Activated CD4-positive, alpha-beta T cell treated with anti-CD3 and anti-CD28 coated beads for 24 hours (primary cell): ENCODE data around the gene AKNA.

Experiments used
- DNase-seq, 2 donors: peaks; one replicate each; pipeline ENCODE4 v3.0.0-alpha.2; 2020; ENCODE audit warnings: low read depth in 2 of 2

The AKNA gene

GRCh38 chr9:114363424-114363823 lies 24.4 kb downstream of the AKNA start:
- no peak for DNase-seq

- DNase-seq: no peak
Observed at GRCh38 chr9:114362394-114362793, 25.4 kb downstream of the AKNA start.

GRCh38 chr9:114361542-114361941 lies 26.2 kb downstream of the AKNA start:
- DNase-seq: no peak

GRCh38 chr9:114359801-114360200 lies 28.0 kb downstream of the AKNA start:
- DNase-seq: no peak

- no peak for DNase-seq
Observed at GRCh38 chr9:114357911-114358328, 29.9 kb downstream of the AKNA start.

- no peak for DNase-seq
Observed at GRCh38 chr9:114357360-114357759, 30.4 kb downstream of the AKNA start.

- no peak for DNase-seq
Observed at GRCh38 chr9:114356792-114357191, 31.0 kb downstream of the AKNA start.

GRCh38 chr9:114355821-114356220 lies 32.0 kb downstream of the AKNA start:
- DNase-seq: no peak

- no peak for DNase-seq
Observed at GRCh38 chr9:114351932-114352331, 35.9 kb downstream of the AKNA start.

GRCh38 chr9:114350636-114351401 lies 37.0 kb downstream of the AKNA start:
- no peak for DNase-seq

- no peak for DNase-seq
Observed at GRCh38 chr9:114349713-114350480, 37.9 kb downstream of the AKNA start.

- peak; percentile 85 for DNase-seq
Observed at GRCh38 chr9:114348906-114349482, 38.8 kb downstream of the AKNA start.

GRCh38 chr9:114348261-114348905 lies 39.4 kb downstream of the AKNA start:
- no peak for DNase-seq

GRCh38 chr9:114347675-114348074 lies 40.1 kb downstream of the AKNA start:
- no peak for DNase-seq

GRCh38 chr9:114346146-114346545 lies 41.6 kb downstream of the AKNA start:
- DNase-seq: no peak

GRCh38 chr9:114345493-114346065 lies 42.2 kb downstream of the AKNA start:
- no peak for DNase-seq

GRCh38 chr9:114344692-114345091 lies 43.1 kb downstream of the AKNA start:
- DNase-seq: no peak

- no peak for DNase-seq
Observed at GRCh38 chr9:114344188-114344566, 43.6 kb downstream of the AKNA start.

- no peak for DNase-seq
Observed at GRCh38 chr9:114343471-114344187, 44.2 kb downstream of the AKNA start.

- no peak for DNase-seq
Observed at GRCh38 chr9:114342755-114343440, 44.9 kb downstream of the AKNA start.

GRCh38 chr9:114341991-114342390 lies 45.8 kb downstream of the AKNA start:
- DNase-seq: no peak
